Tongue (tissue), 2 donors: ENCODE measurements around the gene GTF2IRD1. TPM values are rescaled to one million over a fixed set of nuclear protein-coding genes. Genes with fewer than 3 reads are reported as not detected.
"Not testable (repeated sequence)": the region's sequence is repeated elsewhere in the genome, so short reads cannot be mapped to it uniquely, and the experiment has no call there.

Experiments used
- DNase-seq: peaks from one replicate; pipeline ENCODE4 v3.0.0-alpha.2; 2015
- total RNA-seq: library from RNA; depleted of rRNA; stranded (reverse); fragments of >200 nt; gene quantifications from one replicate; pipeline ENCODE4 v1.2.3, GENCODE V29; 2014

GTF2IRD1 gene
- total RNA-seq, 1 donor from 2014 or later, result 32.6 TPM

DNA sequence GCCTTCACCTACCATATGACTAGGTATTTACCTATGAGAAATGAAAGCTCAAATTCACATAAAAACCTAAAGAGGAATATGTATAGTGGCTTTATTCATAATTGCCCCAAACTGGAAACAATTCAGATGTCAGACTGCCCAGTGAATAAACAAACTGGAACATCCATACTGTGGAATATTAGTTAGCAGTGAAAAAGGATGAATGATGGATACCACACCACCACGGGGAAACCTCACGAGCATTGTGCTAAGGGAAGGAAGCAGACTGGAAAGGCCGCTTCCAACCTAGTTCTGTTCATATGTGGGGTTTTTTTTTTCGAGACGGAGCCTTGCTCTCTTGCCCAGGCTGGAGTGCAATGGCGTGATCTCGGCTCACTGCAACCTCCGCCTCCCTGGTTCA lies 16.8 kb downstream of the GTF2IRD1 start:
- DNase-seq, result no peak

DNA sequence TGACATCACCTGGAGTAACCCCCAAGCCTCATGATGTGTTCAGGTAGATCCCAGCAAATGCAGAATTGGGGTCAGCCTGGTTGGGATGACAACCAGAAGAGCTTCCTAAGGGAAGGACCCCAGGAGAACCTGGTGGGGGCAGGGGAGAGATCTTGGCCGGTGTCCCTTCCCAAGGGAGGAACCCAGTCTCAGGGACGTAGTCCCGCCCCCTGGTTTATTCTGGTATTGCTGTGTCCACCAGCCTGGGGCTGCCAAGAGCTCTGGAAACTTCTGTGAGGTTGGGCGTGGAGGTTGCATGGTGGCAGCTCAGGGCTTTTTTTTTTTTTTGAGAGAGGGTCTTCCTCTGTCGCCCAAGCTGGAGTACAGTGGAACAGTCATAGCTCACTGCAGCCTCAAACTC lies 19.4 kb downstream of the GTF2IRD1 start:
- DNase-seq, result no peak

DNA sequence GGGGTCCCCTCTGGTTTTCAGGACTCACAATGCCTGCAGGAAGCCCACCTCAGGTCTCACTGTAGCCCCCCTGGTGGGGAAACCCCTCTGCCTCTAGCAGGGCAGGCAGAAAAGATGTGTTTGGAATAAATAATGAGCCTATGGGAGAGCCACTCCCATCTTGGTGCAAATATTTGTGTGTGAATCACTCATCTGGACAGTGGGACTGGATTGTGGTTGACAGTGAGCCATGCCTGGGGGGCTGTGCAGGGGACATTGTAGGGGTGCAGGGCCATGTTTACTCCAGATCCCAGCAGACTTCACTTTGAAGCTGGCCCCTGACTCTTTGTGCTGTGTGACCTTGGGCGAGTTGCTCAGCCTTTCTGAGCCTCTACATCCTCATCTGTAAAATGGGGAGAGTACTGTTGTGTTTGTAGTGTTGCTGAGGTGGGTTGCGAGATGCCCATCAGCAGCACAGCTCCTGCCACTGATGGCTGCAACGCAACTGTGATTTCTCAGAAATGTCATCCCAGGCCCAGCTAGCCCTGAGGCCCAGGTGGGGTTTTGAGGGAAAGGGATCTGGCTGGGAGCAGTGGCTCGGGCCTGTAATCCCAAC lies 20.7 kb downstream of the GTF2IRD1 start:
- DNase-seq, result no peak

DNA sequence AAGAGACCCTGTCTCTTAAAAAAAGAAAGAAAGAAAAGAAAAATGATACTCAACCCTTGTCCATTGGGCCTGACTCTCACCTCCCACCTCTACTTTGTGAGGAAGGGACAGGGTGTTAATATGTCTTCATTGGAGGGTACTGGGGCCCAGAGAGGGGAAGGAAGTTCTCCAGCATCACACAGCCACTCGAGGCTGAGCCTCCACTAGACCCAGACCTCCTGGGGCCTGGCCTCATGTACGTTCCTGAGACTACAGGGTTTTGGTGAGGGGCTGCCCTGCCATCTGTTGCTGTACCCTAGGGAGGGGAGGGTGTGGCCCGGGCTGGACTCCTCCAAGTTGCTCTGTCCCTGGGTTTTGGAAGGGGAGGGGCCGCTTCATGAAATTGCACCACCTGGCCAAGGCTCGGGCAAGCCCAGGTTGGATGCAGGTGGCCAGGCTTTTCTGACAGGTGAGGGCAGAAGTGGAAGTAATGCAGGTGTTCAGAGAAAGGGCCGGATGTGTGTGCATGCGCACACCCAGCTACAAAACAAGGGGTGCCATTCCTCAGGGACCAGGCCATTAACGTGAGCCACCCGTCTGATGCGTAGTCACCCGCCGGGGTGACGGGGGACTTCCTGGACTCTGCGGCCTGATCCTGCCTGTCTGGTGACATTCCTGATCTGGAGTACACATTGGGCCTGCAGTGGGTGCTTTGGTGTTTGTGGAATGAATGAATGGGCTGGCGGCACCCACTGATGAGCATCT lies 21.7 kb downstream of the GTF2IRD1 start:
- no peak for DNase-seq

DNA sequence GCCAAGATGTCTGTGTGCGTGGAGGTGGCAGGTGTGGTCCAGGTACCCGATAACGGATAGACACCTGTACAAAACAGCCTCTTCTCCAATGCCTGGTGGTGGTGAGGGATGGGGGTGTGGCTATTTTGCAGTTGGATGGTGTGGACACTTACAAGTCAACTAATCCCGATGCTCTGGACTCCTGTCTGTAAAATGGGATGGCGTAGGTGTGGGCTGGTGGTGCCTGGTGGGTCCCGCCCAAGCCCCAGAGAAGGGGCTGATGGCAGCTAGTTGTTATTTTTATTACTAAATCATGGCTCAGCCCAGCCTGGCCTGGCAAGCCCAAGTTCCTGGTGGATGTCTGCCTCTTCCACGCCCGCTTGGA lies 22.3 kb downstream of the GTF2IRD1 start:
- no peak for DNase-seq

DNA sequence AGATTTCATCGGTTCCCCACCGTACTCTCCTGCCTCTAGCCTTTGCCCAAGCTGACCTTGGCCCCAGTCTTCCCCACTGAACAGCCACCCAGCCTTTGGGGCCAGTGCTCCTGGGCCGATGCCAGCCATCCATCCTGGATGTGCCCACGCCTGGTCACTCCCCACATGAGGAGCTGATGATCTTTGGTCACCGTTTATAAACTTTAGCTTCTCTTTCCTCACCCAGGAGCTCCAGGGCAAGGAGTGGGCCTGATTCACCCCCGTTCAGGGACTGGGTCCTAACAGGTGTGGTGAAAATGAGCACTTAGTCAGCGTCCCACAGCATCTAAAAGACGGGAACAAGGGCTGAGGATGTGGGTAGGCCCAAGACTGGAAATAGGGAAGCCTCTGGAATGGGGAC lies 22.9 kb downstream of the GTF2IRD1 start:
- no peak for DNase-seq

DNA sequence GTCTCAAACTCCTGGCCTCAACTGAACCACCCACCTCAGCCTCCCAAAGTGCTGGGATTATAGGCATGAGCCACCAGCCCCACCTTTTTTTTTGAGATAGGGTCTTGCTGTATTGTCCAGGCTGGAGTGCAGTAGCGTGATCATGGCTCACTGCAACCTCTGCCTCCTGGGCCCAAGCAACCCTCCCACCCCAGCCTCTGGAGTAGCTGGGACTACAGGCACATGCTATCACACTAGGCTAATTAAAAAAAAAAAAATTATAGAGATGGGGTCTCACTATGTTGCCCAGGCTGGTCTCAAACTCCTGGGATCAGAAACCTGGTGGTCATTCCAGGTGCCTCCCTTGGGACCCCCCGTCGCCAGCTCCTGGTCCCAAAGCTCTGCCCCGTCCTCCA lies 25.0 kb downstream of the GTF2IRD1 start:
- DNase-seq, result no peak

DNA sequence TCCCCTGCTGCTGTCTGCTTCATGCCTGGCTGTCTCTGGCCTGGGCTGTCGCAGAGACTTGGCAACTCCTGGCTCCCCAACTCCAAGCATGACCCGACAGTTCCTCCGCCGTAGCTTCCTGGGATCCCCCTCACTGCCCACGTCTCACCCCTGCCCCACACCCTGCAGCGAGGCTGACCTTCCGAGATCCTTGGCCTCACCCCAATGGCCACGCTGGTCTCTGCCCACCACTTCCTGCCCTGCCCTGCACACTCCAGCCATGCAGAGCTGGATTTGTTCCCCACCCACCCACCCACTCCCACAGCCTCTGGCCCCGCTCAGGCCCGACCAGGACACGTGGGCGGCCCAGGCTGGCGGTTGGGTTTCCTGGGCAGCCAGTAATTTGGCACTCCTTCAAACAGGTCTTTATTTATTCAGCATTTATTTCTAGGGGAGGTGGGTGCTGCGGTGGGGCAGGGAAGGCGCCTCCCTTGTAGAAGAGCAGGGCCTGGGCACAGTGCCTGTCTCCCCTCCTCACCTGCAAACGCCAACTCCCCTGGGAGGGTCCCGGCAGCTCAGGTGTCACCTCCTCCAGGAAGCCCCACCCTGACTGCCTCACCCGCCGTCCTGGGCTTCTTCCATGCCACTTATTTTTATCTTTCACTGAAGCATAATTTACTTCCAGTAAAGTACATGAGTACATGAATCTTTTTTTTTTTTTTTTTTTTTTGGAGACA lies 25.5 kb downstream of the GTF2IRD1 start:
- peak; percentile 37 for DNase-seq

DNA sequence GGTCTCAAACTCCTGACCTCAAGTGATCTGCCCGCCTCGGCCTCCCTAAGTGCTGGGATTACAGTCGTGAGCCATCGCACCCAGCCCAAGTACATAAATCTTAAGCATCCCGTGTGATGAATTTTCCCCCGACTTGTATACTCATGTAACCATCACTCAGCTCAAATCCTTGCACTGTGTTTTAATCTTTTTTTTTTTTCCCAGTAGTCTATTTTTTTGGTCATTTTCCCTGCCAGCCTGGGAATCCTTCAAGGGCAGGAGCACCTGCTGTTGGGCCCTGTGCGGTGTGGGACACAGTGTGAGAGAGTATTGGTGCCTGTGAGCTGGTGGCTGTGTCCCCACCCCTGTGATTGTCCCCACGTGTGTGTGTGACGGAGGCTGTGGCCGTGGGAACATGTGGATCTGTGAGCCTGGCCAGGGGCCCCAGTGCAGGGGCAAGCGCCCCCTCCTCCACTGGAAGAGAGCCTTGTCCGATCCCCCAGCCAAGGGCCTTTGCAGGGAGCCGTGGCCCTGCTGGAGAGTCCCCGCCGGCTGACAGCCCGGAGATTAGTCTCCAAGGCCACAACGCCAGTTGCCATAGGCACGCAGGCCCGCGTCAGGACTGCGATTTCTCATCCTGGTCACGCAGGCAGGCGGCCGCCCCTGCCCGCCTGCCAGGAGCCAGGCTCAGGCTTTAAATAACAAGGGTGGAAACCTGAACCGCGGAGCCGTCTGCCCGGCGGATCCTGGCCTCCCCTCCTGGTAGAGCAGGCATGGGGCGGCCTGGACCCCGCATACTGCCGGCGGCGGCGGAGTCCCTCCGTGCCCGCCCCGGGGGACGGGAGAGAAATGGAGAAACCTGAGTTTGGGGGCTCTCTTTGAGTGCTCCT lies 26.5 kb downstream of the GTF2IRD1 start:
- DNase-seq, result peak; percentile 95

DNA sequence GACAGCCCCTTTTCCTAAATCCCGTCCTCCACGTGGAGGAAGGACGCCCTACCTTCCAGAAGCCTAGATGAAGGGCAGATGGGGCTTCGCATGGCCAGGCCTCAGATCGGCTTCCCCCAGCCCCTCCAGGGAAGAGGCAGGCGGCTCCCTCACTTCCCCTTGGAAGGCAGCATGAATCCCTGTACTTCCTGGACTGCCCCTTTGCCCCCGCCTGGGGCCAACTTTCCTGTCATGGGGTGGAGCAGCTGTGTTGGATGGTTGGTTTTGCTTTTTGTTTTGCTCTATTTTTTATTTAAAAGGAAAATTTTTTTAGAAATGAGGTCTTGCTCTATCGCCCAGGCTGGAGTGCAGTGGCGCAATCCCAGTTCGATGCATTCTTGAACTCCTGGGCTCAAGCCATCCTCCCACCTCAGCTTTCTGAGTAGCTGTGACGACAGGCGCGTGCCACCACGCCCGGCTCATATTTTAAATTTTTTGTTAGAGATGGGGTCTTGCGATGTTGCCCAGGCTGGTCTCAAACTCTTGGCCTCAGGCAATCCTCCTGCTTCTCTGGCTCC lies 27.2 kb downstream of the GTF2IRD1 start:
- peak; percentile 53 for DNase-seq

DNA sequence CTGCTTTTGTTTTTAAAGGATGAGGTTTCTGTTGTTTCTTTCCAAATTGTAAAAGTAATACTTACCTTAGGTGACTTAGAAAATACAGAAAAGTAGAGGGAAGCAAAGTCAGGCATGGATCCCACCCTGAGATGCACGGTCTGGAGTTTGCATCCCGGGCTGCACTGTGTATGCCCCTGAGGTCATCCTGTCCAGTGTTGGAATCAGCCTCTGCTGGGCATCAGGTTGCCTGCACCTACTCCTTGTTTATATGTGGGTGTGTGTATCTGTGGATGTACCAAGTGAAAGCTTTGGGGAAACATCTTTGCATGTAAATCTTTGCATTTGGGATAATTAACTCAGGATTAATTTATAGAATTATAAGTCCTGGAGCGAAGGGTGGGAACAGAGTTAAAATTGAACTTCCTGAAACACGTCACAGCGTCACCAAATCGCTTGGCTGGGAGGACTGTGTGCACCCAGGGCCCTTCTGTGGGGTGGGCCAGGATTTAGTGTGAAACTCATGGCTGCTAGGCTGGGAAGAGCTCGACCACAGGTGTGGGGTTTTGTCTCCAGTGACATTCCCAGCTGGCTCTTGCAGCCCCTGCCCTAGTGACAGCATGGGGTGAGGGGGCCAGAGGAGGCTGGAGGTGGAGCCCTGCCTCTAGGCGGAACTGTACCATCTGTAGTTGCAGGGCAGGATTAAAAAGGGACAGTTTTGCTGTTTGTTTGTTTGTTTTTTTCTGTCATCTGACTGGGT lies 27.9 kb downstream of the GTF2IRD1 start:
- DNase-seq, result peak; percentile 48

DNA sequence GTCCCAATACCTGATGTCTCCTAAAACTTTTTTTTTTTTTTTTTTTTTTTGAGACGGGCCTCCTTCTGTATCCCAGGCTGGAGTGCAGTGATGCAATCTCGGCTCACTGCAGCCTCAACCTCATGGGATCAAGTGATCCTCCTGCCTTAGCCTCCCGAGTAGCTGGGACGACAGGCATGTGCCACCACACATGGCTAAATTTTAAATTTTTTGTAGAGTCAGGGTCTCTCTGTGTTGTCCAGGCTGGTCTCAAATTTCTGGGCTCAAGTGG lies 28.4 kb downstream of the GTF2IRD1 start:
- DNase-seq, result no peak

DNA sequence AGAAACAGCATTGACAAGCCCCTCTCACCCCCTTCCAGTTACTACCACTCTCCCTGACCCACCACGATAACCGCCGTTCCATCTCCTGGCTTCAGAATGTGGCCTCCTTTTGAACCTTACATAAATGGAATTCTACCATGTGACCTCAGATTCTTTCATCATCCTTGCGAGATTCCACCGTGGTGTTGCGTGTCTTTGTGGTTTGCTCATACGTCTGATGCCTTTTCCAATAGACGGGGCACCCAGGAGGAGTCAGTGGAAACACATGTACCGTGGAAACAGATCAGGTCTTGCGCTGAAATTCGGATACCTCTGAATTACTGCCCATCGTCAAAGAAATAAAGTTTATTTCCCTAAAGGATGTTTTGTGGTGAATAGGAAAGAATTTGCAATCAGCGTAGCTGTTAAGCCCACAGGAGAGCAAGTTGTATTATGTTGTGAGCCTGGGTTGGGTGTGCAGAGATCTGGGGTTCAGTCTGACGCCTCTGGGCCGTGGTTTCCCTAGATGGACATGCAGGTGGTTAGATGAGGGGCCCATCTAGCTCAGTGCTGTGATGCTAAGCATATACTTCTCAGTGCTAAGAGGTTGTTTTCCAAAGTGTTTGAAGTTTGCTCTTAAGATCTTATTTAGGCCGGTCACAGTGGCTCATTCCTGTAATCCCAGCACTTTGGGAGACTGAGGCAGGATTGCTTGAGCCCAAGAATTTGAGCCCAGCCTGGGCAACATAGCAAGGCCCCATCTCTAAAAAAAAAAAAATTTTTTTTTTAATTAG lies 29.1 kb downstream of the GTF2IRD1 start:
- DNase-seq, result peak; percentile 45

DNA sequence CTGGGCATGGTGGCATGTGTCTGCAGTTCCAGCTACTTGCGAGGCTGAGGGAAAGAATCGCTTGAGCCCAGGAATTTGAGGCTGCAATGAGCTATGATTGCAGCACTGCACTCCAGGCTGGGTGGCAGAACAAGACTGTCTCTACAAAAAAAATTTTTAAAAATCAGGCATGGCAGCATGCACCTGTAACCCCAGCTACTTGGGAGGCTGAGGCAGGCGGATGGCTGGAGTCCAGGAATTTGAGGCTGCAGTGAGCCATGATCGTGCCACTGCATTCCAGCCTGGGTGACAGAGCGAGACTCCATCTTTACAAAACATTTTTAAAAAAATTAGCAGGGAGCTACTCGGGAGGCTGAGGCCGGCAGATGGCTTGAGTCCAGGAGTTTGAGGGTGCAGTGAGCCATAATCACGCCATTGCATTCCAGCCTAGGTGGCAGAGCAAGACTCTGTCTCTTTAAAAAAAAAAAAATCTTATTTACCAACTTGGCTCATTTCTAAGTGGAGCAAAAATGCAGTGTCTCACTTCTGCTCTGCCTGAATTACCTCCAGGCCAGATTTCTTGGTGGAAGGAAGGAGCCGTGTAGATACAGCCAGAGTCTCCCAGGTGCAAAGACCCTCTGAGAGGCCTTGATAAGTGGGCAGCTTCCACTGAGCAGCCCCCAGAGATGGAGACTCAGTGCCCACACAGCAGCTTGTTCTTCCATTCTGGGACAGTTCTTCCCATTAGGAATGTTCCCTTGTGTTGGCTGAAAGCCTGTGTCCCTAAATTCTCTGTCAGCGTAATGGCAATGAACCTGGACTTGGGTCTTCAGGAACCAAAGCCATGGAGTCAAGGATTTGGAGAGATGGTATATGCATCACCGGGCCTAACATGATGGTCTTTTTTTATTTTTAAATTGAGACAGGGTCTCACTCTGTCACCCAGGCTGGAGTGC lies 30.0 kb downstream of the GTF2IRD1 start:
- DNase-seq, result no peak

DNA sequence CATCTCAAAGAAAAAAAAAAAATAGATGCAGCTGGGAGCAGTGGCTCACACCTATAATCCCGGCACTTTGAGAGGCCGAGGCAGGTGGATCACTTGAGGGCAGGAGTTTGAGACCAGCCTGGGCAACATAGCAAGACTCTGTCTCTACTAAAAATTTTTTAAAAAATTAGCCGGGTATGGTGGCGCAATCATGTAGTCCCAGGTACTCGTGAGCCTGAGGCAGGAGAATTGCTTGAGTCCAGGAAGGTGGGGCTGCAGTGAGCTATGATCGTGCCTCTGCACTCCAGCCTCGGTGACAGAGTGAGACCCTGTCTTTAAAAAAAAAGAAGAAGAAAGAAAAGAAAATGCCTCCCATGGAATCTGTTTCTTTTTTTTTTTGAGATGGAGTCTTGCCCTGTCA lies 31.9 kb downstream of the GTF2IRD1 start:
- DNase-seq, result no peak

DNA sequence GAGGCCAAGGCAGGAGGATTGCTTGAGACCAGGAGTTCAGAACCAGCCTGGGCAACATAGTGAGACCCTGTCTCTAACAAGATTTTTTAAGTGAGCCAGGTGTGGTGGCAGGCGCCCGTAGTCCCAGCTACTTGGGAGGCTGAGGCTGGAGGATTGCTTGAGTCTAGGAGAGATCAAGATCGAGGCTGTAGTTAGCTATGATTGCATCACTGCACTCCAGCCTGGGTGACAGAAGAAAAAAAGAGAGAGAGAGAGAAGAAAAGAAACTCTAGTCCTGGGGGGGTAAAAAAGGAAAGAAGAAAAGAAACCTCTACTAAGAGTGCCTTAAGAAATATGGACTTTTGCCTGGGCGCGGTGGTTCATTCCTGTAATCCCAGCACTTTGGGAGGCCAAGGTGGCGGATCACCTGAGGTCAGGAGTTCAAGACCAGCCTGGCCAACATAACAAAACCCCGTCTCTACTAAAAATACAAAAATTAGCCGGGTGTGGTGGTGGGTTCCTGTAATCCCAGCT lies 34.9 kb downstream of the GTF2IRD1 start:
- DNase-seq, result not testable (repeated sequence)

DNA sequence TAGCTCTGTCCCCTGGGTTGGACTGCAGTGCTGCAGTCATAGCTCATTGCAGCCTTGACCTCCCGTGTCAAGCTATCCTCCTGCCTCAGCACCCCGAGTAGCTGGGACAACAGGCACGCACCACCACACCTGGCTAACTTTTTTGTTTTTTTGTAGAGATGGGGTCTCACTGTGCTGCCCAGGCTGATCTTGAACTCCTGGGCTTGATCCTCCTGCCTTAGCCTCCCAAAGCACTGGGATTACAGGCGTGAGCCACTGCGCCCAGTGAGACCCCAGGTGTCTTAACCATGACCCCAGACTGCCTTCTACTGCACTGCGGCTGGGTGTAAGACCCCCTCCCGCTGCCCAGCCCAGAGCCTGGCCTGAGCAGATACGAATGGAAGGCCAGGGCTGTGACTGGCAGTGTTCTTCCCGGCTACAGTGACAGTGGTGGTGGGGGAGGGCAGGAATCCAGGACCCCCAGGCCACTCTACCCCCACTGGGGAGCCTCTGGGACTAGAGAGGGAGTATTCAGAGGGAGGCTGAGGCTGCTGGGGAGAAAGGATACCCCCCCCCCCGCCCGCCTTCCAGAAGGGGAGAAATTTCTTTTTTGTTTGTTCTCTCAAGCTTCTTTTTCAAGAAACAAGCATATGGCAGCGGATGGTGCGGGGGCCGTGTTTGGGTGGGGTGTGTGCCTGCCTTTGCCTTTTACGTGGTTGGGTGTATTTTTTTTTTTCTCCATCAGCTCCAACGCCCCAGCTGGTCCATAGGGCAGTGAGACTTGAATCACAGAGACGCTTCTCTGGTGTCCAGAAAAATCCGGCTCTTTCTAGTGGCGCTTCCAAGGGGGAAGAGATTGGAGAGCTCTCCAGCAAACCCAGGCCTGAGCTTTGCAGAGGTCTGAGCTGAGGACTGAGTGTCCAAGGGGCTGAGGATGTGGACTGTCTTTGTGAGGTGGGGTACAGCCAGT lies 36.6 kb downstream of the GTF2IRD1 start:
- DNase-seq, result peak; percentile 51

DNA sequence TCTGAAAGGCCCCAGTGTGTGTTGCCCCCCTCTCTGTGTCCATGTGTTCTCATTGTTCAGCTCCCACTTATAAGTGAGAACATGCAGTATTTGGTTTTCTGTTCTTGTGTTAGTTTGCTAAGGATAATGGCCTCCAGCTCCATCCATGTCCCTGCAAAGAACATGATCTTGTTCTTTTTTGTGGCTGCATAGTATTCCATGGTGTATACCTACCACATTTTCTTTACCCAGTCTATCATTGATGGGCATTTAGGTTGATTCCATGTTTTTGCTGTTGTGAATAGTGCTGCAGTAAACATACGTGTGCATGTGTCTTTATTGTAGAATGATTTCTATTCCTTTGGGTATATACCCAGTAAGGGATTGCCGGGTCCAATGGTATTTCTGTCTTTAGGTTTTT lies 37.8 kb downstream of the GTF2IRD1 start:
- DNase-seq, result not testable (repeated sequence)
